Mesenchymal stem cell (in vitro differentiated cells and primary cell): ENCODE data around the gene PTGS1.

Source experiments
- DNase-seq: peaks from one replicate; pipeline ENCODE4 v3.0.0-alpha.2; 2013
- H2AFZ ChIP-seq: one replicate; pipeline ENCODE4 v1.6.1; 2013; ENCODE audit warnings: low read depth, mild to moderate bottlenecking, control low read depth, inconsistent platforms, low read length, moderate library complexity
- H2AK5ac ChIP-seq: 2 replicates; pipeline ENCODE4 v1.6.1; 2013; ENCODE audit warnings: low read length, moderate library complexity, mild to moderate bottlenecking, inconsistent platforms; ENCODE audit not compliant: severe bottlenecking
- H2BK120ac ChIP-seq: one replicate; pipeline ENCODE4 v1.6.1; 2013; ENCODE audit warnings: low read depth, mild to moderate bottlenecking, inconsistent platforms, low read length, moderate library complexity
- H2BK12ac ChIP-seq, 2 experiments: one replicate each; pipeline ENCODE4 v1.6.1; 2013; ENCODE audit warnings: inconsistent platforms in 2 of 2, low read length in 2 of 2, mild to moderate bottlenecking in 2 of 2, moderate library complexity in 2 of 2, control low read depth in 1 of 2
- H2BK15ac ChIP-seq: one replicate; pipeline ENCODE4 v1.6.1; 2013; ENCODE audit warnings: mild to moderate bottlenecking, low read depth, inconsistent platforms; ENCODE audit not compliant: poor library complexity, severe bottlenecking
- H2BK5ac ChIP-seq: 2 replicates; pipeline ENCODE4 v1.6.1; 2013; ENCODE audit warnings: low read depth, mild to moderate bottlenecking, low read length, control low read depth, inconsistent platforms; ENCODE audit not compliant: poor library complexity, severe bottlenecking
- H3K14ac ChIP-seq, 2 experiments: one replicate each; pipeline ENCODE4 v1.6.1; 2013; ENCODE audit warnings: inconsistent platforms in 2 of 2, low read length in 2 of 2, control low read depth in 1 of 2, mild to moderate bottlenecking in 1 of 2, moderate library complexity in 1 of 2
- H3K18ac ChIP-seq, 2 experiments: one replicate each; pipeline ENCODE4 v1.6.1; 2013; ENCODE audit warnings: inconsistent platforms in 2 of 2, low read length in 2 of 2, control low read depth in 1 of 2, low read depth in 1 of 2, mild to moderate bottlenecking in 1 of 2
- H3K23ac ChIP-seq, 2 experiments: one replicate each; pipeline ENCODE4 v1.6.1; 2013; ENCODE audit warnings: inconsistent platforms in 2 of 2, low read length in 2 of 2, mild to moderate bottlenecking in 2 of 2, moderate library complexity in 2 of 2, control low read depth in 1 of 2
- H3K27ac ChIP-seq: 2 replicates; pipeline ENCODE4 v1.5.1; 2013; ENCODE audit warnings: mild to moderate bottlenecking, moderate library complexity, low read length, control low read depth, inconsistent platforms; ENCODE audit not compliant: poor library complexity, severe bottlenecking
- H3K27me3 ChIP-seq, 2 experiments: 2 replicates each; pipeline versions ENCODE4 v1.6.1 to v1.7.0; 2013; ENCODE audit warnings: low read length in 2 of 2, mild to moderate bottlenecking in 2 of 2, moderate library complexity in 2 of 2, control low read depth in 1 of 2, inconsistent platforms in 1 of 2; ENCODE audit not compliant: control insufficient read depth in 1 of 2, insufficient read depth in 1 of 2
- H3K36me3 ChIP-seq, 2 experiments: 2 replicates each; pipeline versions ENCODE4 v1.6.1 to v1.7.0; 2013; ENCODE audit warnings: low read length in 2 of 2, control low read depth in 1 of 2, inconsistent platforms in 1 of 2, low read depth in 1 of 2, mild to moderate bottlenecking in 1 of 2; ENCODE audit not compliant: insufficient read depth in 2 of 2, control insufficient read depth in 1 of 2
- H3K4ac ChIP-seq, 2 experiments: one replicate each; pipeline ENCODE4 v1.6.1; 2013; ENCODE audit warnings: inconsistent platforms in 2 of 2, low read length in 2 of 2, mild to moderate bottlenecking in 2 of 2, moderate library complexity in 2 of 2, control low read depth in 1 of 2, low read depth in 1 of 2
- H3K4me1 ChIP-seq: 2 replicates; pipeline ENCODE4 v1.6.1; 2013; ENCODE audit warnings: low read depth, low read length, control low read depth; ENCODE audit not compliant: control insufficient read depth, insufficient read depth
- H3K4me2 ChIP-seq: 2 replicates; pipeline ENCODE4 v1.6.1; 2013; ENCODE audit warnings: low read length, mild to moderate bottlenecking, inconsistent platforms; ENCODE audit not compliant: poor library complexity, severe bottlenecking
- H3K4me3 ChIP-seq, 2 experiments: 2 replicates each; pipeline versions ENCODE4 v1.5.1 to v1.7.0; 2013; ENCODE audit warnings: low read length in 2 of 2, mild to moderate bottlenecking in 2 of 2, control low read depth in 1 of 2, low read depth in 1 of 2; ENCODE audit not compliant: insufficient read depth in 1 of 2
- H3K79me1 ChIP-seq: replicated peaks from 2 replicates; pipeline ENCODE4 v1.6.1; 2013; ENCODE audit warnings: mild to moderate bottlenecking, control low read depth, low read length, inconsistent platforms; ENCODE audit not compliant: poor library complexity, severe bottlenecking
- H3K9ac ChIP-seq: 2 replicates; pipeline ENCODE4 v1.7.0; 2013; ENCODE audit warnings: mild to moderate bottlenecking, low read length, moderate library complexity
- H3K9me3 ChIP-seq: 2 replicates; pipeline ENCODE4 v1.7.0; 2013; ENCODE audit warnings: mild to moderate bottlenecking, low read length; ENCODE audit not compliant: control insufficient read depth
- H4K8ac ChIP-seq: one replicate; pipeline ENCODE4 v1.6.1; 2013; ENCODE audit warnings: inconsistent platforms, mild to moderate bottlenecking, low read length, moderate library complexity
- H4K91ac ChIP-seq: one replicate; pipeline ENCODE4 v1.6.1; 2013; ENCODE audit warnings: mild to moderate bottlenecking, low read length, inconsistent platforms
- WGBS: methylation state at CpG from one replicate; pipeline ENCODE4 v1.1.7; 2013; ENCODE audit warnings: mixed read lengths; 5-methylcytosine and 5-hydroxymethylcytosine counted together

Gene PTGS1

GRCh38 chr9:122348791-122349190, 22.0 kb upstream of the PTGS1 start:
- Histone ChIP-seq H3K4me1 (peaks cover 6% of the 10 kb centered on the region), H3K23ac (no peak overlapping the region), H3K36me3 (no peaks in the 10 kb centered on the region), H3K79me1 (no peaks in the 10 kb centered on the region), H3K4me2 (no peak overlapping the region), H3K27me3 (peaks cover 4 to 7% of the 10 kb centered on the region in 2 experiments), H2AFZ (no peak overlapping the region), H3K9me3 (no peaks in the 10 kb centered on the region), H3K4me3 (no peak overlapping the region), H3K9ac (no peak overlapping the region), H4K91ac (no peak overlapping the region), H2BK12ac (no peak overlapping the region), H3K14ac (no peak overlapping the region), H4K8ac (no peak overlapping the region), H2BK5ac (no peak overlapping the region), H3K27ac (no peak overlapping the region), H2BK15ac (no peak overlapping the region), H3K4ac (no peak overlapping the region), H3K18ac (no peak overlapping the region), H2BK120ac (no peak overlapping the region), H2AK5ac (no peak overlapping the region)
- no peak for DNase-seq
- 95% methylated on average over 2 of the region's 2 CpGs for WGBS

GRCh38 chr9:122349201-122349600, 21.6 kb upstream of the PTGS1 start:
- H2AK5ac ChIP-seq, result no peak overlapping the region
- H3K23ac ChIP-seq, result no peak overlapping the region
- no peak overlapping the region for H2BK15ac ChIP-seq
- no peak overlapping the region for H2BK12ac ChIP-seq
- no peak overlapping the region for H4K8ac ChIP-seq
- H3K36me3 ChIP-seq, result no peaks in the 10 kb centered on the region
- H3K4me1 ChIP-seq, result peaks cover 6% of the 10 kb centered on the region
- WGBS, result 91% methylated on average over 4 of the region's 4 CpGs
- DNase-seq, result no peak
- H2BK120ac ChIP-seq, result no peak overlapping the region
- H3K4me2 ChIP-seq, result no peak overlapping the region
- no peak overlapping the region for H3K4ac ChIP-seq
- peaks cover 4 to 7% of the 10 kb centered on the region in 2 experiments for H3K27me3 ChIP-seq
- no peak overlapping the region for H3K14ac ChIP-seq
- no peak overlapping the region for H2AFZ ChIP-seq
- no peak overlapping the region for H3K27ac ChIP-seq
- H3K79me1 ChIP-seq, result no peaks in the 10 kb centered on the region
- H4K91ac ChIP-seq, result no peak overlapping the region
- no peak overlapping the region for H2BK5ac ChIP-seq
- no peak overlapping the region for H3K9ac ChIP-seq
- no peak overlapping the region for H3K4me3 ChIP-seq
- H3K9me3 ChIP-seq, result no peaks in the 10 kb centered on the region
- no peak overlapping the region for H3K18ac ChIP-seq

- H3K4me1 ChIP-seq, result peaks cover 6% of the 10 kb centered on the region
- H3K4me3 ChIP-seq, result no peak overlapping the region
- DNase-seq, result peak; percentile 73
- no peaks in the 10 kb centered on the region for H3K36me3 ChIP-seq
- no peak overlapping the region for H3K9ac ChIP-seq
- no peak overlapping the region for H3K4me2 ChIP-seq
- H3K4ac ChIP-seq, result no peak overlapping the region
- H3K27ac ChIP-seq, result no peak overlapping the region
- no peaks in the 10 kb centered on the region for H3K79me1 ChIP-seq
- no peak overlapping the region for H2AFZ ChIP-seq
- H3K27me3 ChIP-seq, result peaks cover 4 to 7% of the 10 kb centered on the region in 2 experiments
- H4K8ac ChIP-seq, result no peak overlapping the region
- no peak overlapping the region for H2BK5ac ChIP-seq
- H3K14ac ChIP-seq, result no peak overlapping the region
- WGBS, result 47% methylated on average over 11 of the region's 11 CpGs
- no peak overlapping the region for H2BK120ac ChIP-seq
- H3K18ac ChIP-seq, result no peak overlapping the region
- no peak overlapping the region for H3K23ac ChIP-seq
- H2BK12ac ChIP-seq, result no peak overlapping the region
- no peak overlapping the region for H2BK15ac ChIP-seq
- no peaks in the 10 kb centered on the region for H3K9me3 ChIP-seq
- no peak overlapping the region for H2AK5ac ChIP-seq
- no peak overlapping the region for H4K91ac ChIP-seq
These were observed 20.1 kb upstream of the PTGS1 start for GRCh38 chr9:122350577-122351355.

GRCh38 chr9:122354536-122355199, 16.2 kb upstream of the PTGS1 start:
- no peak overlapping the region for H3K23ac ChIP-seq
- WGBS, result 76% methylated on average over 8 of the region's 8 CpGs
- no peaks in the 10 kb centered on the region for H3K9me3 ChIP-seq
- no peak overlapping the region for H3K27ac ChIP-seq
- H2BK12ac ChIP-seq, result no peak overlapping the region
- no peak for DNase-seq
- no peak overlapping the region for H3K4me2 ChIP-seq
- H2AK5ac ChIP-seq, result no peak overlapping the region
- no peak overlapping the region for H3K4me3 ChIP-seq
- no peak overlapping the region for H4K91ac ChIP-seq
- H3K79me1 ChIP-seq, result no peaks in the 10 kb centered on the region
- H4K8ac ChIP-seq, result no peak overlapping the region
- no peak overlapping the region for H3K18ac ChIP-seq
- H3K36me3 ChIP-seq, result no peaks in the 10 kb centered on the region
- H3K9ac ChIP-seq, result no peak overlapping the region
- no peak overlapping the region for H3K4ac ChIP-seq
- H3K4me1 ChIP-seq, result no peaks in the 10 kb centered on the region
- no peak overlapping the region for H2BK5ac ChIP-seq
- no peak overlapping the region for H2BK15ac ChIP-seq
- H2AFZ ChIP-seq, result no peak overlapping the region
- H2BK120ac ChIP-seq, result no peak overlapping the region
- H3K14ac ChIP-seq, result no peak overlapping the region
- no peaks in the 10 kb centered on the region for H3K27me3 ChIP-seq
